NCI-H2081 treated with DMSO at 0.1 percent for 48 hours (cell line): ENCODE results near the gene PANK2.
"Not testable (repeated sequence)": the region's sequence is repeated elsewhere in the genome, so short reads cannot be mapped to it uniquely, and the experiment has no call there.

Experiments used
- DNase-seq: peaks from one replicate; lab custom pipeline; 2025; lab: John Stamatoyannopoulos, UW

The PANK2 gene

DNA sequence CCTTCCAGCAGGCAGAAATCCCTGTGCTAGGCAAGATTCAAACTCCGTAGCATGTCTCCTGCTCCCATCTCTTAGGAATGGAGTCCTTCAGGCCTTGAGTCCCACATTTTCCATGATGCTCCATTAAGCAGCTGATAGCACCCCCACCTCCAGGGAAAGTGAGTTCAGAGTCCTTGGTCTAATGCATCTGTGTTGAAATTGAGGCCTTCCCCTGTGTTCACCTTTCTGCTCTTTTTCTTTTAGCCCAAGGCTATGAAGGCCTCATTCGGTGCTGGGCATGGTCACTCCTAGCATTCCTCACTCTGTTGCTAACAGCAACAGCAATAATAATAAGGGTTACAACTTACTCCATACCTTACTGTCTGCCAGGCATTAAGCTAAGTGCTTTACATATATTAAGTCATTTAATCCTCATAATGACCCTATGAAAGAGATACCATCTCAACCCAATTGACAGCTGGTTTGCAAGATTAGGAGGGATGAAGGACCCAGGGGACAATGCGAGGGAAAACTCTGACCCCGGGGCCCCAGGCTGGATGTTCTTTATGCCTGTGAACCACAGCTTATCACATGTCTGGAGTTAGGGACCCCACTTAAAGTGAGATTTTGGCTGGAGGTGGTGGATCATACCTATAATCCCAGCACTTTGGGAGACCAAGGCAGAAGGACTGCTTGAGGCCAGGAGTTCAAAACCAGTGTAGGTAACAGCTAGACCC lies 17.5 kb upstream of the PANK2 start:
- DNase-seq: no peak

DNA sequence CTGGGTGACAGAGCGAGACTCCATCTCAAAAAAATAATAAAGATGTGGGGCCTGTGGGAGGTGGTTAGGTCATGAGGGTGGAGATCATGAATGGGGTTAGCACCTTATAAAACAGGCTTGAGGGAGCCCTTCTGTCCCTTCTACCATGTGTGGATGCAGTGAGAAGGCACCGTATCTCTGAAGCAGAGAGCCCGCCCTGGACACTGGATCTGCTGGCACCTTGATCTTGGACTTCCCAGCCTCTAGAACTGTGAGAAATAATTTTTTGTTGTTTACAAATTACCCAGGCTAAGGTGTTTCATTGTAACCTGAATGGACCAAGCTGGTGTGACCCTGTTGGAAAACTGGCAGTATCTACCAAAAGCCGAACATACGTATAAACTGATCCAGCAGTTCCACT lies 15.7 kb upstream of the PANK2 start:
- no peak for DNase-seq

DNA sequence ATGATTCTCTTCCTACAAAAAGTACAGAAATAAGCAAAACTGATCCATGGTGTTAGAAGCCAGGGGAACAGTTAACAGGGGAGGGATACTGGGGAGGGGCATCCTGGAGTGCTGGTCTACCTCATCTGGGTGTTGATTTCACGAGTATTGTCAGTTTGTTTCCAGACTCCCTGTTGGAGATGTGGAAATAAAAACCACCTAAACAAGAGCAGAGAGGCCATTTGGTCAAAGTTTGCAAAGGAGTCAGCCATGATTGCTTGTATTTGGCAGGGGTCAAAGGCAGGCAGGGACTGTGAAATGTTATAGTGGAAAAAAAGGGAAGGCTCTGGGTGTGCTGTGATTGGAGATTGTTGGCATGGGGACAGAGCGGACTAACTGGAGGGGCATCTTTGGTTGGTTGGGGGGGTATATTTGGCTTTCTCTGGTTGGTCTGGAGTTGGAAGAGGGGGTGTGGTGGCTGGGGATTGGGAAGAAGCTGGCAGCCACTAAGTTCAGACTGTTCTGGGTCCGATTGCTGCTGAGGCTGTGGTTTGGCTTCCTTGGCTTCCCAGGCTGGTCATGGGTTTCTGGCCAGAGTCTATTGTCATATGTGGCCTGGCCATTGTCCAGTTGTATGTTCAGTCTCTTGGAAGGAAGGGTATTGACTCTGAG lies 14.9 kb upstream of the PANK2 start:
- no peak for DNase-seq

DNA sequence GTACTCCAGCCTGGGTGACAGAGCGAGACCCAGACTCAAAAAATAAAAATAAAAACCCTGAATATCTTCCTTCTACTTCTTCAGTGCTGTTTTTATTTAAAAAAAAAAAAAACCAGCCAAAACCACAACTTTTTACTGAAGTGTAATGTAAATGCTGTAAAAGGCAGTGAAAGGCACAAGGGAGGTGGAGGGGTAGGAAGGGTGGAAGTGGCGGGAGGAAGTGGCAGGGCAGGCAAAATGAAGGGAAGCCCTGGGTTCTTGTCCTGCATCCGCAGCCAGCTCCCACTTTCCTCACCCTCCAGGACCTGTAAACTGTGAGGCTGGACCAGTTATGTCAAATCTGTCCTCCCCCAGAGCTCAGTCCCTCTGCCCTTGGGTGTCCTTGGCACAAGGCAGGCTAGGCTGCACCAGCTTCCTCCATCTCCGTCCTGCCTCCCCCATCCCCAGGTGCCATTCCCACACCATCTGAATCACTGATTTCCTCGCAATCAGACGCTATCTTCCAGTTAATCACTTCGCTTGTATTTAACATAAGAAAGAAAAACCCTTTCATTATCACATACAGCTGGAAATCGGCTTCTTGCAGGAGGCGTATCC lies 13.7 kb upstream of the PANK2 start:
- no peak for DNase-seq

DNA sequence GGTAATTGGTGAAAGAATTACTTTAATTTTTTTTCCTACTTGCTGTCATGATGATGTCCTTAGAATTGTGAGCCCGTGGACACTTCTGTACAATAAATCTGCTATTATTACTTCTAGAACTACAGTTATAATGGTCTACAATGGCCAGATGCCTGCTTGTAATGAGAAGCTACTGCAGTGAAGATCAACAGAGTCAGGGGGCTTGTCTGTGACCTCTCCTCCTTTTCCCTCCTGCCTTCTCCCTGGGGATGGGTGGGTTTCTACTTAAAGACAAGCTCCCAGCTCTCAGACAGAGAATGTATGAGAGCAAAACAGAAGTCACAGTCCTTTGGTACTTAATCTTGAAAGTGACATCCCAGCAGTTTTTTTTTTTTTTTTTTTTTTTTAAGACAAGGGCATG lies 13.2 kb upstream of the PANK2 start:
- no peak for DNase-seq

DNA sequence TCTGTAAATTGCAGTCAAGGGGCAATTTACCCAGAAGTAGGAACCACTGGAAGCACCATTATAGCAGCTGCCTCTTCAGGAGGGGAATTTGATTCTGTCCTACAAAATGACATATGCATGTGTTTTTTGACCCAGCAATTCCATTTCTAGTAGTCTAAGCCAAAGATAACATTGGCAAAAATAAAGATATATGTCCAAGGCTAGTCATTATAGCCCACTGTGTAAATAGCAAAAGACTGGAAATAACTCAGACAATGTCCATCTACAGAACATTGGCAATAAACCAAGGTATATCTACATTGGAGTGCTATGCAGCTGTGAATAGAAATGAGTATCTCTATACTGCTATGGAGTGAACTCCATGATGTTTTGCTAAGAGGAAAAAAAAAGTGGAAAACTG lies 12.5 kb upstream of the PANK2 start:
- DNase-seq: no peak

DNA sequence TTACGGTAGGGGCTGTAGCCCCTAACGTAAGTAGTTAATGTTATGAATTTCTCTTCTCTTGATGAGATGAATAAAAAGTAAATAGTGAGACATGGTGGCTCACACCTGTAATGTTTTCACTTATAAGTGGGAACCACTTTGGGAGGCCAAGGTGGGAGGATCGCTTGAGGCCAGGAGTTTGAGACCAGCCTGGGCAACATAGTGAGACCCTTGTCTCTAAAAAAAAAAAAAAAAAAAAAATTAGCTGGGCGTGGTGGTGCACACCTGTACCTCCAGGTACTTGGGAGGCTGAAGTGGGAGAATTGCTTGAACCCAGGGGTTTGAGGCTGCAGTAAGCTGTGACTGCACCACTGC lies 10.3 kb upstream of the PANK2 start:
- not testable (repeated sequence) for DNase-seq

DNA sequence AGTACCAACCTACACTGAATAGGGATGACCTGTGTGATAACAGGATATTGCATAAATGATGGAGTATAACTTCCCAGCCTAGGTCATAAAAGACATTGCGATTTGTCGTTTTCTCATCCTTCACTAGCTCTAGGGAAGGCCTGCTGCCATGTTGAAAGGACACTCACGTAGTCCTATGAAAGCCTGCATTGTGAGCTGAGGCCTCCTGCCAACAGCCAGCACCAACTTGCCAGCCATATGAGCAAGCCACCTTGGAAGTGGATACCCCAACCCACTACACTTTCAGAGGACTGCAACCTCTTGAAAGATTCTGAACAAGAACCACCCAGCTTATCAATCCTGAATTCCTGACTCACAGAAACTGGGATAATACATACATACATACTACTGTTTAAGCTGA lies 3.5 kb upstream of the PANK2 start:
- no peak for DNase-seq

DNA sequence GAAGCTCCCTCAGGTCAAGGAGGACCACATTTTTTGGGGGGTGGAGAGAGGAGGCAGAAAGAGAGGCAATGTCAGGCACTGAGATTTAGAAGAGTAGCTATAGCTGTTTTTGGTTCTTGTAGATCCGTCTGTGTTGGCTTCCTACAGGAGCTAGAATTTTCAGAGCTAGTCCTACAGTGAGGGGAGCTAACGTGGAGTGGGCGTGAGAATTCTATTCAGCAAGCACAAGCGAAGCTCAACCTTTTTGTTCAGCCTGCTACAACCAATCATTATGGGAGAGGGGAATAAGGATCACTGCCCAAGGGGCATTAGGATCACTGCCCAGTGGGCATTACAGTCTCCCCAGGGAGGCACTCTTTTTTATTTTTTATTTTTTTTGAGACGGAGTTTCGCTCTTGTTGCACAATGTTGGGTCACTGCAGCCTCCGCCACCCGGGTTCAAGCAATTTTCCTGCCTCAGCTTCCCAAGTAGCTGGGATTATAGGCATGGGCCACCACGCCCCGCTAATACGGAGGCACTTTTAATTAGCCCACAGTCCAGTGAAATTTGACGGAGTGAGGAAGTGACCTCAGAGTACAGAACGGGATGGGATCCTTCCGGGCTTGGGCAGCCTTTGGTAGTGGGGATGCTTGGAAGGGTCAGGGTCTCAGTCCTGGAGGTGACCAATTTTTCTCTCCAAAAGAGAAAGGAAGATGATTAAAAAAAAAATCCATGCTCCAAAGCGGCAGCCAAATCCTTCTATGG lies 1.1 kb upstream of the PANK2 start:
- no peak for DNase-seq

DNA sequence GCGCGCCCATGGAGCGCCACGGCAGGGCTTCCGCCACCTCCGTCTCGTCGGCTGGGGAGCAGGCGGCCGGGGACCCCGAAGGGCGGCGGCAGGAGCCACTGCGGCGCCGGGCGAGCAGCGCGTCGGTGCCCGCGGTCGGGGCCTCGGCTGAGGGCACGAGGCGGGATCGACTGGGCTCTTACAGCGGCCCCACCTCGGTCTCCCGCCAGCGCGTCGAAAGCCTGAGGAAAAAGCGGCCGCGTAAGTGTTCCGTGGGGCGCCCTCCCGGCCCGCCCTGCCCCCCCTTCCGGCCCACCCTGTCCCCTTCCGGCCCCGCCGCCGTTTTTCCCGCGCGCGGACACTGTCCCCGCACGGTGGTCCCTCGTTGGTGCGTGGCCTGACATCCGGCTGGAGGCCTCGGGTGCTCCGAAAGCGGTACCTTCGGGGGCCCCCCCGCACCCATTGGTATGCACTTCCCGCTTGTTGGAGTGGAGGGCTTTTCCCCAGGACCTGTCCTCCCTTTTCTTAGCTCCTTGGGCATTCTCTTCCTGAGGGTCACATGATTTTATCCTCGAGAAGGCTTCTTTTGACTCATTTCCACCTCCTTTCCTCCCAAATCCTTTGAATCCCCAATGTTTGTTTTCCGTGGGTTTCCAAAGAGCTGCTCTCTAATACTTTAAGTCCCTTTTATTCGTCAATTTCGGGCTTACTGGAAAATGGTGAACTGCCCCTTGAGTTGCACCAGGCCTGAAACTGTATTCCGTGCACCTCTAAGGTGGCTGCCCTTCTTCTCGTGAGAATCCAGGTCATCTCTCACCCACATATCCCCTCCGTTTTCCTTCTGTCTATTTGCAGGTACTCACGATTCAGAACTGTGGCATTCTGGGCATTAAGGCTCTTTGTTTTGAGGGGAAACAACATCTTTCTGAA lies 556 bp downstream of the PANK2 start:
- no peak for DNase-seq

DNA sequence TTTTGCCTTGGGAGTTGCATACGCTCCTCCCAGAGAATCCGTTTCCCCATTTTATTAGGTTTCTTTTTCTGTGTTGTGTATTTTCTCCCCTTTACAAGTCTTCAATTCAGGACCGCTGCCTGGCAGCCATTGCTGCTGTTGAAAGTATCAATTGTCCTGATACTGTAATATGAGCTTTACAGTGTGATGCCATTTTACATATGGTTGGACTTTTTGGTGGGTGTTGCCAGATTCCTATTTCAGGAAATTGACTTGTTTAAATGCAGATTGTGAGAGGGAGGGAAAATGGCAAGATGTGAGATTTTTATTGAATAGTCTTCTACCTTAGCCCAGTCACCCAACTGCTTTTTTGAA lies 1.2 kb downstream of the PANK2 start:
- DNase-seq: no peak

DNA sequence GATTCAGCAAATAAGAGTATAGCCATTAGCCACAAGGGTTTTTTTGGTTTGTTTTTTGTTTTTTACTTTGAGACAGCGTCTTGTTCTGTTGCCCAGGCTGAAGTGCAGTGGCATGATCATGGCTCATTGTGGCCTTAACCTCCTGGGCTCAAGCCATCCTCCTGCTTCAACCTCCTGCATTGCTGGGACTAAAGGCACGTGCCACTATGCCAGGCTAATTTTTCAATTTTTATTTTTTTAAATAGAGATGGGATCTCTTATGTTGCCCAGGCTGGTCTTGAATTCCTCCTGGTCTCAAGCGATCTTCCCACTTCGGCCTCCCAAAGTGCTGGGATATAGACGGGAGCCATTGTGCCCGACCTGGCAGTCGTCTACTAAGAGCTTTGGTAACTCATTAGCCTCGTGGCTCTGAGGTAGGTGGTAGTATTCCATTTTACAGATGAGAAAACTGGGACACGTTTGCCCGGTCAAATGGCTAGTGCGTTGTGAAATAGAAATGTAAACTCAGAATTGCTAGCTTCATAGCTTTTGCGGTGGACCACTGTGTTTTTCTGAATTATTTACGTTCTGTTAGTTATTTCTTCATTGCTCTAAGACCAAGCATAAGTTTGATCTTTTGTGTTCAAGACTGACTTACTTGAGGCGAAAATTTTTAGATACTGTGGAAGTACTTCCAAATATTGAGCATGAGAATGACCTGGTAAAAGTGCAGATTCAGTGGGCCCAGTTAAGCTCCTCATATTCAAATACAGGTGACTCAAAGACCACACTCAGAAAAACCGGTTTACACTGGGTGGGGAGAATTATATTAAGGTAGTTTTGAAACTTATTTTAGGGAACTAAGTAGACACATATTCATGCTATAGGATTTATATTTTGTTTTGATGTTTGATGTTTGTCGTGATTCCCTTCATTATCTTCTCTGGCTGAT lies 2.1 kb downstream of the PANK2 start:
- DNase-seq: no peak

DNA sequence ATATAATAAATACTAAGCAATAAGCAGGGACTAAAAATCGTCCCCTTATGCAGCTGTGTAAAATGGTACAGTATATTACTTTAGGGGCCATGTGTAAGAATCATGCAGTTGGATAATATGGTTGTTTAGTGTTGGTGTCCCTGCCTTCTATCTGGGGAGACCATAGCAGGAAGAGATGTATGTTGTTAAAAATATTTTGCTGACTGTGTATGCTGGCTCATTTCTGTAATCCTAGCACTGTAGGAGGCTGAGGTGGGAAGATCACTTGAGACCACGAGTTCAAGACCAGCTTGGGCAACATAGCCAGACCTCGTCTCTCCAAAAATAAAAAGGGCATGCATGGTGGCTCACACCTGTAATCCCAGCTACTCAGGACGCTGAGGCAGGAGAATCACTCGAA lies 5.6 kb downstream of the PANK2 start:
- no peak for DNase-seq

DNA sequence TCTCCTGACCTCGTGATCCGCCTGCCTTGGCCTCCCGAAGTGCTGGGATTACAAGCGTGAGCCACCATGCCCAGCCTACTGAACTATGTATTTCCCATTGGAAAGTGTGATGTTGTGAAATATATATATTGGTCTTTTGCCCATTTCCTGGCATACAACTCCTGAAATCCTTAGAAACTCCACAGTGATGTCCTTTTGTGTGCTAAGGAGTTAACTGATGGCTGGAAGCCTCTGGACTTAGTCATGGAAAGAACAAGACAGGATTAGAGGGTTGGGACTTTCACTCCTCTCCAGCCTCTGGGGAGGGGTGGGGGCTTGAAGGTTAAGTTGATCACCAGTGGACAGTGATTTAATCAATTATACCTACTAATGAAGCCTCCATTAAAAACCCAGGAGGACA lies 7.1 kb downstream of the PANK2 start:
- DNase-seq: no peak

DNA sequence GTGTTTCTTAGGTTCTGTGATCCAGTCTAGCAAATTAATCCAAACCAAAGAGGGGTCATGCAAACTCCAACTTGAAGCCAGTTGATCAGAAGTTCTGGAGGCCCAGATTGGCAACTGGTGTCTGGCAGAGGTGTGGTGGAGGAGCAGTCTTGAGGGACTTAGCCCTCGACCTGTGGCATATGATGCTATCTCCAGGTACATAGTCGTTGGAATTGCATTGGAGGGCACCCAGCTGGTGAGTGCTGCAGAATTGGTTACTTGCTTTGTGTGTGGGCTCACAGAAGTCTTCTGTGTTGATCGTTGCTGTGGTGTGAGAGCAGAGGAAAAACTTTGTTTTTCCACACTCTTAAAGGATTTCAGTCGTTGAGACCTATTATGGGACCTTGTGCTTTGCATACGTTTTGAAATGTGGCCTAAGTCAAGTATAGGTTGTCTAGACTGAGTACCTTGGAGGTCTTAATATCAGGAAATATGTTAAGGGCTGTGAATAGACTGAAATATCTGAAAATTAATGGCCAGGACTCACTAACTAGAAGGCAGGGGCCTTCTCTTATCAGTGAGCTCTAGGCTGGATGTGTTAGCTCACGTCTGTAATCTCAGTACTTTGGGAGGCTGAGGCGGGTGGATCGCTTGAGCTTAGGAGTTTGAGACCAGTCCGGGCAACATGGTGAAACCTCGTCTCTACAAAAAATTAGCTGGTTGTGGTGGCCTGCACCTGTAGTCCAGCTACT lies 7.8 kb downstream of the PANK2 start:
- no peak for DNase-seq

DNA sequence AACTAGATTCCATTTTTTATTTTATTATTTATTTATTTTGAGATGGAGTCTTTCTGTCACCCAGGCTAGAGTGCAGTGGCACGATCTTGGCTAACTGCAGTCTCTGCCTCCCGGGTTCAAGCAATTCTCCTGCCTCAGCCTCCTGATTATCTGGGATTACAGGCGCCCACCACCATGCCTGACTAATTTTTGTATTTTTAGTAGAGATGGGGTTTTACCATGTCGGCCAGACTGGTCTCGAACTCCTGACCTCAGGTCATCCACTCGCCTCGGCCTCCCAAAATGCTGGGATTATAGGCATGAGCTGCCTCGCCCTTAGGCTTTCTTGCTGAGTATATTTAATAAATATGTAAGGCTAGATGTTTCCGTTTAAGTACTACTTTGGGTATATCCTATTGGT lies 9.0 kb downstream of the PANK2 start:
- not testable (repeated sequence) for DNase-seq

DNA sequence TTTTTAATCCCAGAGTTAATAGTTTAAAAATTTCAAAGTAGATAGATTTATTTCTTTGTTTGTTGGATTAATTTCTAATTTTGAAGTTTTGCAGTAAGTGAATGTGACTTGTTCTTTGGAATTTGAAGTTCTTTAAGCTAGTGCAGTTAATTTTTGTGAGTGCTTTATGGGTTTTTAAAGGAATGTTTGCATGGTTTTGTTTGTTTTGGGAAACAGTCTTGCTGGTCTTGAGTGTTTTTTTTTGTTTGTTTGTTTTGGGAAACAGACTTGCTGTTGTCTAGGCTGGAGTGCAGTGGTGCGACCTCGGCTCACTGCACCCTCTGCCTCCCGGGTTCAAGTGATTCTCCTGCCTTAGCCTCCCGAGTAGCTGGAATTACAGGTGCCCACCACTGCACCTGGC lies 9.5 kb downstream of the PANK2 start:
- no peak for DNase-seq

DNA sequence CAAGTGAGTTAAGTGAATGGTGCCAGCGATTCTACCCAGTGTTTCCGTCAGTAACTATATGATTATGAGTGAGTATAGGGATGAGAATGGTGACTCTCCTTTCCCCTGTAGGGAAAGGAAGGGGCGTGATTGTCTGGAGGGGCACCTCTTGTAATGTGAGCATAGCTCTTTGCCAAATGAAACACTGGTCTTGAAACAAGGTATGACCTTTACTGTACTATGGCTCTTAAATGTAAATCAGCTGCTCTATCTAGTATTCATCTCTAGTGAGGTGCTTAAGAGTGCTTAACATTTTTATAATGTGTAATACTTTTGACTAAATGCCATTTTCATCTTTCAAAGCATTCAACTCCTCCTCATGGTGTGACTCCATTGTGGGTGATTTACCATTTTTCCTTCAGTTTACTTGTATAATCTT lies 11.0 kb downstream of the PANK2 start:
- no peak for DNase-seq

DNA sequence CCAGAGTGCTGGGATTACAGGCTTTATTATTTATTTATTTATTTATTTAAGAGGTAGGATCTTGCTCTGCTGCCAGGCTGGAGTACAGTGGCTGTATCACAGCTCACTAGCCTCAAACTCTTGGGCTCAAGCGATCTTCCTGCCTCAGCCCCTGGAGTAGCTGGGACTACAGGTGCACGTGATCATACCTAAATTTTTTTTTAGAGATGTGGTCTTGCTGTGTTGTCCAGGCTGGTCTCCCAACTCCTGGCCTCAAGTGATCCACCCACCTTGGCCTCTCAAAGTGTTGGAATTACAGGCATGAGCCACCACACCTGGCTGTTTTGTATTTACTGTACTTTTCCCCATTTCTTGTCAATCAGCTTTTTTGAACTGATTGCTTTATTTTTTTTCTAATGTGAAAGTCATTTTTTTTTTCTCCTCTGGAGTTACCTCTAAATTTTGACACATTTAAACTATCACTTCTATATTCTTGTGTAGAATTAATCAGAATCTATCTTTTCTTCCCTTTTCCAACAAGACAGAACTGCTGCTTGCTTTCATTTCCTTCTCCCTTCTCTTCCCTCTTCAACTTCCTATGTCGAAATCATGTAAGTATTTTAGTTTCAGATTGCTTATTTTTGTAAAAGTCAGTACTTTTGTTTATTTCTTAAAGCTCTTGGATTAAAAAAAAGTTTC lies 12.0 kb downstream of the PANK2 start:
- no peak for DNase-seq
